Activated gamma-delta T cell treated with Interleukin-2 at 50 U/mL for 16 hours (primary cell): ENCODE data around the gene PPP1R12B.
"Not testable (repeated sequence)": the region's sequence is repeated elsewhere in the genome, so short reads cannot be mapped to it uniquely, and the experiment has no call there.

ENCODE experiments used
- DNase-seq: peaks from one replicate; pipeline ENCODE4 v3.0.0-alpha.2; 2020

Gene PPP1R12B

GRCh38 chr1:202588503-202589189 is 240.1 kb downstream of the PPP1R12B start:
- DNase-seq: no peak

DNA sequence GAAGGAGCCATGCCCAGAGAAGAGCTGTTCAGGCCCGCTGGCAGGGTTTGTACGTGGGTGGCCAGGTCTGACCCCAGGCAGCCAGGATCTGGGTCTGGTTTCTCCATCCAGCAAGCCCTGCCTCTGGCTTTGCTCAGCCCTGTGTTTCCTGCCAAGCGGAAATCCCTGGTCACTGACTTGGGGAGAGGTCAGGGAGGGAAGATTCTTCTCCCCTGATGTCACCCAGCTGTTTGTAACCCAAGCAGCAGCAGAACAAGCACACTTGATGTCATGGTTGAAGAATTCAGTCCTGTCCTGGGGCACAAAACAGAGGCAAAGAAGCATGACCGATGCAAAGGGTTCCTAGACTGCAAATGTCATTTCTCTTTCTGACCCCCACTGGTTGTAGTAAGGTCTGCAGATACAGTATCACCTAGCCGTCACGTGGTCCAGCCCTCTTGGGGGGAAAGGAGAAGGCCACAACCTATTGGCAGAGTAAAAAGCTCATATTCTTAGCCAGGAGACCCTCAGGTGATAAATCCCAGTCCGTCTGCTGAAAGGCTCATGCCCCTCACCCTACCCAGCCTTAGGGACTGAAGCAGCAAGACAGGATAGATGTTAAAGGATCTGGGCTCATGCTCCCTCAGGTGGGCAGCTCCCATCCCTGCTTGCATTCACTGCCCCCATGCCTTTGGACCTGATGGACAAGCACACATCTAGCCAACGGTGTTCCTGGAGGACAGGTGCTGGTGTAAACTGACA is 240.9 kb downstream of the PPP1R12B start:
- no peak for DNase-seq

DNA sequence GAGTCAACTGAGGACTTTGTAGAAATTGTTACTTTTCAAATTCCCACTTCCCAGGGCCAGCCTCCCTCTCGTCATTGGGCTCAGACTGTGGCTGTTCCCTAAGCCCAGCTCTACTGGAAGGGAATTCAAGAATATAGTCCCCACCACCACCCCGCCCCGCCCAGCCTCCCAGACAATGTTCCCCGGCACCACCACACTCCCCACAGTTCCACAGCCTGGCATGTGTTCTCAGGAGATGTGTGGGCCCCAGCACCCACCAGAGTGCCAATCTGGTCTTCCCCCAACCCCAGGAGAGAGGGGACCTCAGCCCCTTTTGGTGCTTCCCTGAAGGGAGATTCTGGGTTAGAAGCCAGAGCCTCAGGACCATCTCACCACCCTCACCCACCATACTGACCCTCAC is 241.6 kb downstream of the PPP1R12B start:
- DNase-seq: no peak

DNA sequence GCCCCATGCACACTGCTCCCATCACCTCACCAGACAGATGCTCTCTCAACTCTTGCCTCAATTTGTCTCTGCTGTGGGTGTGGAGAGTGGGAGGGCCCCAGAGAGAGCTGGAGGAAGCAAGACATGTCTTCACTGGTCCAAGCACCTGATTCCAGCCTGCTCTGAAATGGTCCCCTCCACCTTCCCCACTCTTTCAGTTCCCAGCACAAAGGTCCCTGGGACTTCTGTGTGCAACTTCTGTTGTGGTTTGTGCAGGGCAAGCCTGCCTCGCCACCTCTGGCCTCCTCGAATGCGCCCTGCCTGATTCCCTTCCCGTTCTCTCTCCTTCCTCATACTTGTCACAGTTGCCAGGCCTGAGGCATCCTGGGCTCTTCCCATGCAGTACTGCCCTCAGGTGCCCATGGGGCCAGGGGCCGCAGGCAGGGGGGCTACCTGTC is 242.5 kb downstream of the PPP1R12B start:
- no peak for DNase-seq

- DNase-seq: no peak
Observed at GRCh38 chr1:202591515-202591914, 243.0 kb downstream of the PPP1R12B start.

DNA sequence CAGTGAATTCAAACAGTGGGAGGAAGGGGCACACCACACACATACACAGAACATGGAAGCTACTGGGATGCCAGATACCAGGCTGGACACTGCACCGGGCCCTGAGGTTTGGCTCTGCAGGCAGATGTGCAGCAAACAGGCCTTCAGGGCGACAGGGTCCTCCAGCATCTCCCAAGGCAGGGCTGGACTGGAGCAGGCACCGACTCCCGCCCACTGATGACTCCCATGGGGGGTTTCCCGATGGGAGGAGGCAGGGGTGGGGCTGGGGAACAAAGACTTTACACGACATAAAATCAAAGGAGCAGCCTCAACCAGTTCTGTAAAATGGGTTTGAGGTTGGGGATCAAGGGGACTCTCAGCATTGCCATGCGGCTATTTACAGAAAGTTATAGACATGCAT is 243.6 kb downstream of the PPP1R12B start:
- DNase-seq: no peak

DNA sequence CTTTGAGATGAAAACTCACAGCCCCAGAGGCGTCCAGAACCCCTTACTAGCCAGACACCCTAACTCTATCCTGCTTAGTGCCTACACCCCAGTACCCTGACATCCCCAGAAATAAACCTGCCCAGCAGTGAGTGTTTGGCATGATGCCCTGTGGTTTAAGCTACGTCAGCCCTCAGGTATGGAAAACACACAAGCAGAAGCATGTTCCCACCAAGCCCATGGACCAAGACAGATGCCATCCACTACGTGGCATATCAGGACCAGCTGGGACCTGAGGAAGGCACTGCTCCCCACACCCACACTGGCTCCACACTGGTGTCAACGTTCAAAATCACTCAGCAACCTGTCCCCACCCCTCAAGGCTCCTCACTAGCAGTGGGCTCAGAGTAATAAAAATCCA is 245.3 kb downstream of the PPP1R12B start:
- no peak for DNase-seq

- DNase-seq: no peak
Observed at GRCh38 chr1:202596638-202597037, 248.1 kb downstream of the PPP1R12B start.

- DNase-seq: no peak
Observed at GRCh38 chr1:202597090-202597761, 248.7 kb downstream of the PPP1R12B start.

DNA sequence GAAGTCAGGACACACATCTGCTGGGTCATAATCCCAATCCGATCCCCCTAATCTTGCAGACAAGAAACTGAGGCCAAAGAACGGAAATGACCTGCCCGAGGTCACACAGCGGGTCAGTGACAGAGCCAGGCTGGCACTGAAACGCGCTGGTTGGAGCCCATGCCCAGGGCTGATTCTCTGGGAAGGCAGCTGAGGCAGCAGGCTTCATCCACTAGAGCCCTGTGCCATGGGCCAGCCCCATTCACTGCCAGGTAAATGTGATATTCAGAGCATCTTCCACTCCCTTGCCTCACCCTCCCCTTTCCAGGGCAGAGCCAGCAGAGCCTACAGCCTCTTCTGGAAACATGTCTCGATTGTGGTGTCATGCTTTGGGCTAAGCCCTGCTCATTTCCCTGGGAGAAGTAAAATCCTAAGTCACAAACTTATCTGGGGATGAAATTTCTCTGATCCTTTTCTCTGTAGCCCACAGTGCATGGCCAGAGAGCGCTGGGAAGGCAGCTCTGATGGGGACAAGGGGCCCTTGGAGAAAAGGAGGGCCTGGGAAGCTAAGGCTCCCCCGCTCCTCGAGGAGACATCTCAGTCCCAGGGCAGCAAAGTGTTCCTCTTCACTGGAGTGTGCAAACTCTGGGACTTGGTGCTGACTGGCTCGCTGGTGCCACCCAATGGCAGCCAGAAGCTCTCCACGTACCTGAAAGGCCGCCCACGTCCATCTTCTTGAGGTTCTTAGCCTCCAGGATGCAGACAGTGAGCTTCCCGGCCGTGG is 251.4 kb downstream of the PPP1R12B start:
- DNase-seq: no peak

DNA sequence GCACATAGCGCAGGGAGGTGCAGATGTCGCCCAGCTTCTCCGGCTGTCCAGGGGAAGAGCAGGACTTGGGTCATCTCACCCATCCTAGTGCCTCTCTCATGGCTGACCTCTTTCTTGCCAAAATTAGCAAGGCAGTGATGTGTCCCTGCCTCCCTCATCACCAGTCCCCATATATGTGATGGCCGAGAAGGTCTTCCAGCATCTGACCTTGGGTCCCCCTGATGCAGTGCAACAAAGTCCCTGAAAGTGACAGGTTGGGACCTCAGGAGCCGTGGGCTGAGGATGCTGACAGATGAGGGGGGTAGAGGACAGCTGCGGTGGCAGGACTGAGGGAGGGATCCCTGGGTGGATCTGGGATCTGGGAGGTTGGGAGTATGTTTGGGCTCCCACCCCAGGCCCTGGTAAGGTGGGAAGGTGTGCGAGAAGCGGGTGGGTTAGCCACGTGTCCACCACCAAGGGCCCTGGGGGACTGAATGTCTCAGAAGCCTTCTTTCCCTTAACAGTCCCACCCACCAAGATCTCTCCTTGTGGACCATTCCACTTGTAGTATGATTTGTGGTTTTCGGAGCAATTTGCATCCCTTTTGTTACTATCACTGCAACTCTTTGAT is 252.0 kb downstream of the PPP1R12B start:
- no peak for DNase-seq

DNA sequence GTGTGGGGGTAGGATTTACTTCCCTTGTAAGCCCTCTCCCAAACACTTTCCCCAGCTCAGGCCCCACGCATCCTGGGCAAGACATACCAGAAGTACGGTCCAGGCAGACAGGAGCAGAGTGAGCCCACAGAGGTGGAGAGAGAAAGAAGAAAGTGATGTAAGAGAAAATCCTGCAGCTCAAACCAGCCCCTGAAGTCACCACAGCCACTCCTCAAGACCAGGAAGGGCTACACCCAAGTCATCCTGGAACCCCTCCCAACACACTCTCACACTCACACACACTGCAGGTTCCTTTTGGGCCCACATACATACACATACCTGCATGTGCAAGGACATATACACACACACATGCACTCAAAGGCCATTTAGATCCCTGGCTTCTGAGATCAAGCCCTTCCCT is 254.9 kb downstream of the PPP1R12B start:
- DNase-seq: no peak

GRCh38 chr1:202605515-202605914 is 257.0 kb downstream of the PPP1R12B start:
- no peak for DNase-seq

DNA sequence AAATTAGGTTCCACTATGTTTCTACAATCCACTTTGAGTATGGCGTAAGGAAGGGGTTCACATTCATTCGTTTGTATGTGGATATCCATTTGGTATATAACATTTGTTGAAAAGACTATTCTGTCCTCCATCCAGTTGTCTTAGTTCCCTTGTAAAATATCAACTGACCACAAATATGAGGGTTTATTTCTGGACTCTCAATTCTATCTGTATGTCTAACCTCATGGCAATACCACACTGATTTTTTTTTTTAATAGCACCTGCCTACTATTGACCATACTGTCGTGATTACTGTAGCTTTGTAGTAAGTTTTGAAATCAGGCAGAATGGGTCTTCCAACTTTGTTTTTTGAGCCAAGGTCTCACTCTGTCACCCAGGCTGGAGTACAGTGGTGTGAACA is 263.5 kb downstream of the PPP1R12B start:
- DNase-seq: not testable (repeated sequence)

- no peak for DNase-seq
Observed at GRCh38 chr1:202613571-202613970, 265.1 kb downstream of the PPP1R12B start.

DNA sequence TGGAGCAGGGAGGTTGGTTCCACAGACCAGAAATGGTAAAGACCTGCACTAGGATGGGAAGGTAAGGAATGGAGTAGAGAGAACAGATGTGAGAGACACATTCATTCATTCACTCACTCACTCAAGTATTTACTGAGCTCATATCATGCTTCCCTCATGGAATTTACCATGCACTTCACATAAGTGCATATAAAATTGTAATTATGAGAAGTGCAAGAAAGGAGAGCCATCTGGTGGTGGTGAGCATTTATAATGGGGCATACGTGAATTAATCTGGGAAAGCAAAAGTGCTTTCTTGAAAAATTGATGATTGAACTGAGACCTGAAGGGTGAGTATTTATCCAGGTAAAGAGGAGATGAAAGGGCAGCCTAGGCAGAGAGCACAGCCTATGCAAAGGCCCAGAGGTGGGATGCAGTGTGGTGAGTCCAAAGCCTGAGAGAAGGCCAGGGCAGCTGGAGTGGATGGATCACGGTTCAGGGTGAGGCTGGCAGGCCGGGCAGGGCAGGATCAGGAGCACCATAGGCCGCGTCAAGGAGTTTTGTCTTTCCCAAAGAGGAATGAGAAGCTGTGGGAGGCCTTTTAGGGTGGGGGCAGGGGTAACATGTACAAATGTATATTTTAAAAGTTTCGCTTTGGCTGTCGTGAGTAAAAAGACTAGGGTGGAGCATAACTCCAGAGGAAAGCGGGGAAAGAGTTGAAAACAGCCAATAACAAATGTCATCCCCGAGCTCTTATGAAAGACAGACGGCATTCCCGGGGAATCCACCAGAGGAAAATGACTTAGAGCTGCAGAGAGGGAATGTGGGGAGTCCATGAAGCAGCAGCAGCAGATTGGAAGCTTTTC is 266.1 kb downstream of the PPP1R12B start:
- DNase-seq: not testable (repeated sequence)

DNA sequence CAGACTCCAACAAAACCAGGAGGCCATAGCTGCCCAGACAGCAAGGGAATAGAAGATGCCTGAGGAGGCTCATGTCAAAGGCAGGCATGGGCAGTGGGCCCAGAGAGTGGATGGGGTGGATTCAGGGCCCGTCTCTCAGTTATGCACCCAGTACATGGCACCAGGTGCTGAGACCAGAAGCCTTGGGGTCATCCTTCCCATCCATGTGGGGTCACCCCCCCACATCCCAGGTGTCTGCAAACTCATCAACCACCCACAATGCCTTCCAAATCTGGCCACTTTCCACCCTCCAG is 266.7 kb downstream of the PPP1R12B start:
- not testable (repeated sequence) for DNase-seq

DNA sequence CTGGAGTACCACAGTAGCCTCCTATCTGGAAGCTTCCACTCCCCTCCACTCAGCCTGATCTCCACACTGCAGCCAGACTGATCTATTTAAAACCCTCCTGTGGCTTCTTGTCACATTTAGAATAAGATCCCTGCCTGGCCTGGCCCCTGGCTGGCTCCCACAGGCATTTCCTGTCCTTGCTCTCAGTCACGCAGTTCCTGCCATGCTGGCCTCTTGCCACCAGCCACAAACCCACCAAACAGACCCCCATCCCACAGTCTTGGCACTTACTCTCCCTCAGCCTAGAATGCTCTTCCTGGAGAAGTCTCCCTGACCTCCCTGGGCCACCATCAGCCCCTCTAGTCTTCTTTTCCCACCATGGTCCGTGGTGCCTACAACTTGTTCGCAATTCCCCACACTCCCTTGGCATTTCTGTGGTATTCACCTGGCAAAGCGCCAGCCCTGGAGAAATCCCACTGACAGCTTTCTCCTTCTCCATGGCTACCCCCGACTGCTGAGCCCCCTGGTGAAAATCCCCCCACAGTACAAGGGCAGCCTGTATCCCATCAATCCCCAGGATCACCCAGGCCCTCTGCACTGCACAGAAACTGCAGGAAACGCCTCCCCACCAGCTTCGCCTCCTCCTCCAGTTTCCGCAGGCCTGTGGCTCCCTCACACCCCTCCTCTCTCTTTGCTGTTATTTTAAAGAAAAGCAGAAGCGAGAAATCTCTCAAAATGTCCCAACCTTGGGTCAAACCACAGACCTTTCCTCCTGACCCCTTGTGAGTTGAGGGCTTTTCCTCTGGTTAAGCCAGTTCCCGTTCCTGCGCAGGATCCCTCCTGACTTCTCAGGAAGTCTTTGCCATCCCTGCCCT is 267.2 kb downstream of the PPP1R12B start:
- no peak for DNase-seq

GRCh38 chr1:202616355-202616915 is 267.9 kb downstream of the PPP1R12B start:
- no peak for DNase-seq

GRCh38 chr1:202619012-202619411 is 270.5 kb downstream of the PPP1R12B start:
- not testable (repeated sequence) for DNase-seq

- DNase-seq: no peak
Observed at GRCh38 chr1:202619505-202619904, 271.0 kb downstream of the PPP1R12B start.
